ENCODE measurements around the gene TOB2.

The TOB2 gene

DNA sequence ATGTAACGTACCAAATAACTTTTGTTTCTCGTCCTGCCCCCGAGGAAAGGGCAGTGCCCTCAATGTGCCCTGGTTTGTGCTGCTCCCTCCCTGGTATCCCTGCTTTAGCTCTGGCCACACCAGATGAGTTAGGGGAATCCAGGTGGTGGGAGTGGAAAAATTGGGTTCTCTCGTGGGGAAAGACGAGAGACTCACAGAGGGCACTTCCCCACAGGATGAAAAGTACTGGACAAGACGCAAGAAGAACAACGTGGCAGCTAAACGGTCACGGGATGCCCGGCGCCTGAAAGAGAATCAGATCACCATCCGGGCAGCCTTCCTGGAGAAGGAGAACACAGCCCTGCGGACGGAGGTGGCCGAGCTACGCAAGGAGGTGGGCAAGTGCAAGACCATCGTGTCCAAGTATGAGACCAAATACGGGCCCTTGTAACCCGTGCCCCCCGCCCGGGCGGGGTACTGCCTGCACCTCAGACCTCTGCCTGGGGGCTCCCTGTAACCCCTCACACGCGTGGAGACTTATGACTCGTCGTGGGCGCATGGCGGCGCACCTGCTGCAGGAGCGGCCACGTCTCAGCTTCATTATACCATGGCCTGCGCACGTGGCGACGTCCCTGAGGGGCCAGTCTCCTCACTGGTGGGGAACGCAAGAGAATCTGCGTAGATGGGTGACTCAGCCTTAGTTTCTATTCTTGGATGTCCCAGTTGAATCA, 50.9 kb downstream of the TOB2 start:
- Histone ChIP-seq H3K9ac (ENCODE audit: low read length) (no peak overlapping the region), H4K20me1 (ENCODE audit: insufficient read depth, low read length) (no peaks in the 10 kb centered on the region), H3K27ac (ENCODE audit: low read length) (no peak overlapping the region), H2AFZ (ENCODE audit: low read length) (no peak overlapping the region), H3K79me2 (ENCODE audit: low read length) (no peaks in the 10 kb centered on the region), H3K4me1 (ENCODE audit: low read length) (no peaks in the 10 kb centered on the region), H3F3A (ENCODE audit: insufficient read depth, low read length) (no peaks in the 10 kb centered on the region), H3K27me3 (replicated peaks; ENCODE audit: insufficient read depth, low read length) (no peaks in the 10 kb centered on the region), H3K9me3 (replicated peaks; ENCODE audit: insufficient read depth, low read length) (no peaks in the 10 kb centered on the region), H3K9me2 (replicated peaks; ENCODE audit: insufficient read depth, low read length) (no peaks in the 10 kb centered on the region), H3K36me3 (replicated peaks; ENCODE audit: insufficient read depth, low read length) (no peaks in the 10 kb centered on the region), H3K4me3 (ENCODE audit: low read length) (no peak overlapping the region), H3K4me2 (ENCODE audit: low read depth, low read length) (no peak overlapping the region)
- TF ChIP-seq, protein P1, sequence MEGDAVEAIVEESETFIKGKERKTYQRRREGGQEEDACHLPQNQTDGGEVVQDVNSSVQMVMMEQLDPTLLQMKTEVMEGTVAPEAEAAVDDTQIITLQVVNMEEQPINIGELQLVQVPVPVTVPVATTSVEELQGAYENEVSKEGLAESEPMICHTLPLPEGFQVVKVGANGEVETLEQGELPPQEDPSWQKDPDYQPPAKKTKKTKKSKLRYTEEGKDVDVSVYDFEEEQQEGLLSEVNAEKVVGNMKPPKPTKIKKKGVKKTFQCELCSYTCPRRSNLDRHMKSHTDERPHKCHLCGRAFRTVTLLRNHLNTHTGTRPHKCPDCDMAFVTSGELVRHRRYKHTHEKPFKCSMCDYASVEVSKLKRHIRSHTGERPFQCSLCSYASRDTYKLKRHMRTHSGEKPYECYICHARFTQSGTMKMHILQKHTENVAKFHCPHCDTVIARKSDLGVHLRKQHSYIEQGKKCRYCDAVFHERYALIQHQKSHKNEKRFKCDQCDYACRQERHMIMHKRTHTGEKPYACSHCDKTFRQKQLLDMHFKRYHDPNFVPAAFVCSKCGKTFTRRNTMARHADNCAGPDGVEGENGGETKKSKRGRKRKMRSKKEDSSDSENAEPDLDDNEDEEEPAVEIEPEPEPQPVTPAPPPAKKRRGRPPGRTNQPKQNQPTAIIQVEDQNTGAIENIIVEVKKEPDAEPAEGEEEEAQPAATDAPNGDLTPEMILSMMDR (IDR thresholded peaks at IDR 0.05; ENCODE audit: low read length) = no peak
- TF ChIP-seq EZH2 (optimal IDR thresholded peaks at IDR 0.05; ENCODE audit: low read depth, low read length) (no peak), EZH2phosphoT487 (IDR thresholded peaks at IDR 0.05; ENCODE audit: low read length) (no peak)
- DNase-seq = no peak

DNA sequence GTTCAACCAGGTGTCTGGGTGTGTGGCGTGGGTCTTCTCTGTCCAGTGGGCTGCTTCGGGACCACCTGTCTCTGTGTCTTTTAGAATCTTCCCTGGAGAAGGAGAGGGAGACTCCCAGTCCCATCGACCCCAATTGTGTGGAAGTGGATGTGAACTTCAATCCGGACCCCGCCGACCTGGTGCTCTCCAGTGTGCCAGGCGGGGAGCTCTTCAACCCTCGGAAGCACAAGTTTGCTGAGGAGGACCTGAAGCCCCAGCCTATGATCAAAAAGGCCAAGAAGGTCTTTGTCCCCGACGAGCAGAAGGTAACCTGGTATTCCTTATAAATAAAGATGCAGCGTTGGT, 52.6 kb downstream of the TOB2 start:
- Histone ChIP-seq H3K79me2 (ENCODE audit: low read length) (no peaks in the 10 kb centered on the region), H3K9ac (ENCODE audit: low read length) (no peak overlapping the region), H3K9me2 (replicated peaks; ENCODE audit: insufficient read depth, low read length) (no peaks in the 10 kb centered on the region), H3K27me3 (replicated peaks; ENCODE audit: insufficient read depth, low read length) (no peaks in the 10 kb centered on the region), H2AFZ (ENCODE audit: low read length) (no peak overlapping the region), H3F3A (ENCODE audit: insufficient read depth, low read length) (no peaks in the 10 kb centered on the region), H4K20me1 (ENCODE audit: insufficient read depth, low read length) (no peaks in the 10 kb centered on the region), H3K9me3 (replicated peaks; ENCODE audit: insufficient read depth, low read length) (no peaks in the 10 kb centered on the region), H3K4me1 (ENCODE audit: low read length) (no peaks in the 10 kb centered on the region), H3K4me3 (ENCODE audit: low read length) (no peak overlapping the region), H3K36me3 (replicated peaks; ENCODE audit: insufficient read depth, low read length) (no peaks in the 10 kb centered on the region), H3K27ac (ENCODE audit: low read length) (no peak overlapping the region), H3K4me2 (ENCODE audit: low read depth, low read length) (no peak overlapping the region)
- TF ChIP-seq EZH2 (optimal IDR thresholded peaks at IDR 0.05; ENCODE audit: low read depth, low read length) (no peak), EZH2phosphoT487 (IDR thresholded peaks at IDR 0.05; ENCODE audit: low read length) (no peak)
- TF ChIP-seq, protein P1 (IDR thresholded peaks at IDR 0.05; ENCODE audit: low read length) = no peak
- DNase-seq = no peak

DNA sequence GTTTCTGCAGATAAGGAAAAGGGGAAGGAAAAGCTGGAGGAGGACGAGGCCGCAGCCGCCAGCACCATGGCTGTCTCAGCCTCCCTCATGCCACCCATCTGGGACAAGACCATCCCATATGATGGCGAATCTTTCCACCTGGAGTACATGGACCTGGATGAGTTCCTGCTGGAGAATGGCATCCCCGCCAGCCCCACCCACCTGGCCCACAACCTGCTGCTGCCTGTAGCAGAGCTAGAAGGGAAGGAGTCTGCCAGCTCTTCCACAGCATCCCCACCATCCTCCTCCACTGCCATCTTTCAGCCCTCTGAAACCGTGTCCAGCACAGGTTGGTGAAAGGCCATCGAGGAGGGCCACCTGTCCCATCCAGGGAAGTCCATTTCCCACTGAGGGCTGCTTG, 59.3 kb downstream of the TOB2 start:
- Histone ChIP-seq H3K79me2 (ENCODE audit: low read length) (no peaks in the 10 kb centered on the region), H3K36me3 (replicated peaks; ENCODE audit: insufficient read depth, low read length) (no peaks in the 10 kb centered on the region), H3K27ac (ENCODE audit: low read length) (no peak overlapping the region), H3K9ac (ENCODE audit: low read length) (no peak overlapping the region), H3K4me2 (ENCODE audit: low read depth, low read length) (no peak overlapping the region), H3K4me1 (ENCODE audit: low read length) (no peaks in the 10 kb centered on the region), H3K9me3 (replicated peaks; ENCODE audit: insufficient read depth, low read length) (no peaks in the 10 kb centered on the region), H3K4me3 (ENCODE audit: low read length) (no peak overlapping the region), H3K27me3 (replicated peaks; ENCODE audit: insufficient read depth, low read length) (no peaks in the 10 kb centered on the region), H4K20me1 (ENCODE audit: insufficient read depth, low read length) (no peaks in the 10 kb centered on the region), H2AFZ (ENCODE audit: low read length) (no peak overlapping the region), H3F3A (ENCODE audit: insufficient read depth, low read length) (no peaks in the 10 kb centered on the region), H3K9me2 (replicated peaks; ENCODE audit: insufficient read depth, low read length) (no peaks in the 10 kb centered on the region)
- TF ChIP-seq, protein P1 (IDR thresholded peaks at IDR 0.05; ENCODE audit: low read length) = no peak
- TF ChIP-seq EZH2 (optimal IDR thresholded peaks at IDR 0.05; ENCODE audit: low read depth, low read length) (no peak), EZH2phosphoT487 (IDR thresholded peaks at IDR 0.05; ENCODE audit: low read length) (no peak)
- DNase-seq = no peak
